ACHN (cell line): ENCODE measurements around the gene DDX53.

Source experiments
- DNase-seq: peaks from one replicate; pipeline ENCODE4 v3.0.0-alpha.2; 2015
- in situ Hi-C: cut with HindIII; loops from 2 replicates; pipeline ENCODE4 v1.10.0; 2017; ENCODE audit warnings: low sequenced_read_pairs, low pct_ligation_motif_present, low pct_unique_long_range_greater_than_20kb

DDX53 gene

GRCh38 chrX:22999696-23000223 is at the start of gene DDX53:
TSS of gene DDX53 (plus strand) at chrX:22999960. CDS start at chrX:23000058, 98 bp downstream.
- in situ Hi-C loops = no loop called here
- DNase-seq = no peak

DNA sequence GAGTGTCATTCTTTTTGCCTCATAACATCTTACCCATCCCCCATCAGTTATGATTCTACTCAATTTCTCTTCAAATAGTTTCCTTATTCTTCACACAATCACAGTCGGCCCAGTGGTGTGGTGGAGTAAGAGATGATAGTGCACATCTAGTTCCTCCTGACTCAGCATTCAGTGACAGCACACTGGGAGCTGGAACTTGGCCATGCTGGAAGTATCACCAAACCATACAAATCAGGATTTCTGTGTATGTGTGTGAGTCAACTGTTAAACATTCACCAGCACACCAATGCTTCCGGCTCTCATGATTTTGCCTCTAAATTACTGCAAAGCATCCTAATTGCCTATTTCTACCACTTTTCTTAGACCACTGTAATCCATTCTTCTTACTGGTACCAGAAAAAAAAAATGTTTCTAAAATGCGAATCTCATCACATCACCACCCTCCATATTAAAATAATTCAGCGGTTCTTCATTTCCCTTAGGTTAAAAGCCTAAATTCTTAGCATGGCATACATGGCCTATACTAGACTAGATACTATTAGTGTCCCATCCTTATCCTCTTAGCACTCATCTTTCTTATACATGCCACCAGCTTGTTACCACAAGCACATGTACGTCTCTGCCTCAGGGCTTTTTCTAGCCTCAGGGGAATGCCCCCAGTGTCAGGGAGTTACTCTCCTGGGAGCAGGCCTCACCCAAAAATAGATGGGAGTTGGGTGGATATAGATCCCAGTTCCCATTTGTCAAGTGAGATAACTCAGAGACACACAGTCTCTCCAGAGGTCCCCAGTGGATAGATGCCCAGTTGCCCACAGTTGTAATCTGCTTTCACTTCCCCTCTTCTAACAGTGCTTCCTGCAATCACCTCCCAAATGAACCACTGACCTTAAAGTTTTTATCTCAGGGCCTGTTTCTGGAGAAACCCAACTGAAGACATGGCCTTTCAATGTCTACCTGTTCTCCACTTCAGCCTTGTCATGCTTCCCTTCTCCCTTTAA is 49.2 kb upstream of the DDX53 start:
- peak; percentile 82 for DNase-seq
- in situ Hi-C loops = no loop called here

DNA sequence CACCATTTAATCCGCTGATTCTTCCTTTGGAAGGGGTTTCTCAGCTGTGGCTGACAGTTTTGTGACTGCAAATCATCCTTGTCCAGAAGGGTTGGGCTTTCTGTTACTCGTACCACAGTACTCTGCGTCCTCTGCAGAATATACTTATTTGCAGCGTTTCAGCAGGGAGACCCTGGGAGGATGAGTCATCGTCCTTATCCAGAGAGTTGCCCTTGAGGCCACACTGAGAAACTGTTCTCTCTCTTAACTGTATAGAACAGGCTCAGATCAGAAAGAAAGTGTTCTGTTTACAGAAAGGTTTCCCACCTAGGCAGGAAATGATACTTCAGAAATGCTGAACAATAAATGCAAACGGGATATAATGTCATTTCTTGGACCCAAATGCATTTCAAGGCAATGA is 47.8 kb upstream of the DDX53 start:
- peak; percentile 43 for DNase-seq
- in situ Hi-C loops = no loop called here

DNA sequence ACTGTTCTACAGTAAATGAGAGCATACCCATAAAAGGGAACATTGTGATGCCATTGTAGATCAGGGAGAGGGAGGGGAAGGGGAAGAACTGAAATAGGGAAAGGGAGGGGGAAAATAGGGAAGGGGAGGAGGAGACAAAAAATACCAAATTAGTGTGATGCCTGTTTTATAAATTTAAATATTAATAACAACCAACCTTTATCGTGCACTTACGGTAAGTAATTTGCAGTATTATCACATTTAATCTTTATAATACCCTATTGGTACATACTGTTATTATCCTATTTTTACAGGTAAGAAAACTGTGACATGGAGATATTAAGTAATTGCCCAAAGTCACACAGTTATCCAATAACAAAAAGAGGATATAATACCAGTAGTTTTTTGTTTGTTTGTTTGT is 41.5 kb upstream of the DDX53 start:
- DNase-seq = no peak
- in situ Hi-C loops = no loop called here

- in situ Hi-C loops = no loop called here
- no peak for DNase-seq
These were observed 40.4 kb upstream of the DDX53 start for GRCh38 chrX:22959204-22959920.

DNA sequence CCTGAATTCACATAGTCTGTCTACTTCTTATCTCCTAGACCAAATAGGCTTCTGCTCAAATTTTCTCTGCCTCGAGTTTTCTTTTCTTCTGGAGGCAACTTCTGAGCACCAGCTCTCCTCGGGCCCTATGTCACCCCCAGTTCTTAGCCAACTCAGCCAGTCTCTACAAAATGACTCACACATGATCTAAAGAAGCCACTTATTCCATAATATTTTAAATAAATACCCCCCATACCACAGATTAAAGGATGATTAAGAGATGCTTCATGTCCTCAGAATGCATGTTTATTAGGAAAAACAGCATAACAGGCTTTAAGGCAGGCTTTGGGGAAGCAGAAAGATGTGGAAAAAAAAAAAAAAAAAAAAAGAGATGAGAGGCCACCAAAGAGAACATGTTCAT is 36.6 kb upstream of the DDX53 start:
- DNase-seq = no peak
- in situ Hi-C loops = no loop called here

GRCh38 chrX:22968494-22968893 is 31.3 kb upstream of the DDX53 start:
- in situ Hi-C loops = no loop called here
- no peak for DNase-seq

GRCh38 chrX:22969411-22969810 is 30.3 kb upstream of the DDX53 start:
- in situ Hi-C loops = no loop called here
- no peak for DNase-seq

- in situ Hi-C loops = no loop called here
- no peak for DNase-seq
These were observed 28.9 kb upstream of the DDX53 start for GRCh38 chrX:22970861-22971260.

- in situ Hi-C loops = no loop called here
- no peak for DNase-seq
These were observed 25.1 kb upstream of the DDX53 start for GRCh38 chrX:22974616-22975015.

- in situ Hi-C loops = no loop called here
- DNase-seq = no peak
These were observed 24.0 kb upstream of the DDX53 start for GRCh38 chrX:22975786-22976185.

DNA sequence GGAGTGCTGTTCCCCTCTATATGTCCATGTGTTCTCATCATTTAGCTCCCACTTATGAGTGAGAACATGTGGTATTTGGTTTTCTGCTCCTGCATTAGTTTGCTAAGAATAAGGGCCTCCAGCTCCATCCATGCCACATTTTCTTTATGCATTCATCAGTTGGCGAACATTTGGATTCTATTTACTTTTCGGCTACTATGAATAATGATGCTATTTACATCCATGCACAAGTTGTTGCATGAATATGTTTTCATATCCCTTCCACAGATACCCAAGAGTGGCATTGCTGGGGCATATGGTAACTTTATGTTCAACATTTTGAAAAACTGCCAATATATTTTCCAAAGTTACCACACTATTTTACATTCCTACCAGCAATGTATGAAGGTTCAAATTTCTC is 13.8 kb upstream of the DDX53 start:
- DNase-seq = no peak
- in situ Hi-C loops = no loop called here

DNA sequence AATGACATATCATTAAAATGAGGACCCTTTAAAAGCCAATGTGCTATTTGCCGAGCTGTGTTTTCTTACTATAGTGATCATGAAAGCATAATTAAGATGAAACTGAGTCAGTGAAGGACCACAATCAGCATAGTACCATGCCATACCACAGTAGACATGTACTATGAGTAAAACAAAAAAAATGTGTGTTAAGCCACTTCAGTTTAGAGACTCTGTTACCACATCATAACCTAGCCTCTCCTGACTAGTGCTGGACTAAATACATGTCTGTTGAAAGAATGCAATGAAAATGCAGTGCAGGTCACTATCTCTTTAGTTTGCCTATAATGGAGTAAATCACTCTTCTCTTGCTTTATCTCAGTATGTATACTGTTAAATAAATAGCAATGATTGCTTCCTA is 12.3 kb upstream of the DDX53 start:
- DNase-seq = no peak
- in situ Hi-C loops = no loop called here

DNA sequence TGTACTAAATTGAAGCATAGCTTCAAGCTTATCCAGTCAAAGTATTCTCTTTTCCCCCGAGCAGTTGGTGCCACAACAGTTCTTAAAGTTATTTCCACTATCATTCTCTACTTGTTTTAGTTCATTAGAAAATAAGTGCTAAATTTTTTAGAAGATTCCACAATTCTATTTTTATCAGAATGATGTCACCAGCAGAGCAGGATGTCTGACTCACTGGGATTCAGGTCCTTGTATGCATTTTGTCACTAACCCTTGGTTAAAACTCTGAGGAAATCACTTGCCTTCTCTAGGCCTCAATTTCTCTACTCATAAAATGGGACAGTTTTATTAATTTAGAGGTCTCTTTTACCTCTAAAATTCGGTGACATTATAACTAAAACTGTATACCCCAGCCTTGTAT is 3.4 kb downstream of the DDX53 start:
- in situ Hi-C loops = no loop called here
- peak; percentile 1 for DNase-seq

DNA sequence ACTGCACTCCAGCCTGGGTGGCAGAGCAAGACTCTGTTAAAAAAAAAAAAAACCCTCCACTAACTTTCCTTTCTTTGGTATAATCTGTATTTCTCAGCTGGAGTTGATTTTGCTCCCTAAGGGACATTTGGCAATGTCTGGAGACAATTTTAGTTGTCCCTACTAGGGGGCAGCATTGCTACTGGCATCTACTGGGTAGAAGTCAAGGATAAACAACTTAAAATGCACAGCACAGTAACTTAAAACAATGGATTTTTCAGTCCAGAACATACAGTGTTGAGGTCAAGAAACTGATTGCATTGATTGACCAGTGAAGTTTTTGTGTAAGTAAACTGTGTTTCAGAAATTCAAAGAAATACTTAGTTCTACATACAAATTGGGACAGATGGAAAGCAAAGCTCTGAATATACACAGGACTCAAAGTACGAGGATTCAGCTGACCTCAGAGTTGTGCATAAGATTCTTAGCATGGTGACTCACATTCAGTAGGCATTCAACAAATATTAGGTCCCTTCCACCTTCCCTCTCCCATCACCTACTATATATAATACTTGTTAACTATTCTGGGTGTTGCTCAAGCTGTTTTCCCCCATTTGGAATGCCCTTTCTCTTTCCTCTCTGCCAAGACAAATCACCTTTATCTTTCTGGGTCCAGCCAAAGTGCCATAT is 8.8 kb downstream of the DDX53 start:
- peak; percentile 34 for DNase-seq
- in situ Hi-C loops = no loop called here

GRCh38 chrX:23012162-23012561 is 12.4 kb downstream of the DDX53 start:
- in situ Hi-C loops = no loop called here
- DNase-seq = no peak

- in situ Hi-C loops = no loop called here
- no peak for DNase-seq
These were observed 12.9 kb downstream of the DDX53 start for GRCh38 chrX:23012636-23013035.

- in situ Hi-C loops = no loop called here
- no peak for DNase-seq
These were observed 13.6 kb downstream of the DDX53 start for GRCh38 chrX:23013366-23013765.

DNA sequence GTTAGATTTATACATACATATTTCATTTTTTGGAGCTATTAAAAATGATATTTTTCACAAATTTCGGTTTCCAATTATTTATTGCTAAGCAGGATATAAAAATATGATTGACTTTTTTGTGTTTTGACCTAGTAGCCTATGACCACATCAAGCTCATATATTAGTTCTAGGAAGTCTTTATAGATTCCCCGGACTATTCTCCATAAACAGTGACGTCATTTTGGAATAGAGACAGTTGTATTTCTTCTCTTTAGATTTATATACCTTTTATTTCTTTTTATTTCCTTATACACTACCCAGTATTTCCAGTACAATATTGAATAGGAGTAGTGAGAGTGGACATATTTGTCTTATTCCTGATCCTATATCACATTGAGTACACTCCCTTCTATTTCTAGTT is 31.8 kb downstream of the DDX53 start:
- DNase-seq = no peak
- in situ Hi-C loops = no loop called here
